Cardiac muscle cell (in vitro differentiated cells and primary cell): ENCODE results near the gene CXorf58. TPM values are rescaled to one million over a fixed set of nuclear protein-coding genes. Genes with fewer than 3 reads are reported as not detected.

ENCODE experiments used
- DNase-seq, 2 donors: peaks; one replicate each; pipeline versions ENCODE4 v3.0.0 to v3.0.0-alpha.2; 2010 to 2017; ENCODE audit warnings: low read depth in 1 of 2, low spot score in 1 of 2
- H3K27ac ChIP-seq: fragments of 200-600 bp; sonication (generic); 2 replicates; pipeline ENCODE4 v1.5.1; 2016
- H3K27me3 ChIP-seq: fragments of 200-600 bp; sonication (generic); 2 replicates; pipeline ENCODE4 v1.6.0; 2016; ENCODE audit warnings: control low read depth
- H3K36me3 ChIP-seq: fragments of 200-600 bp; sonication (generic); 2 replicates; pipeline ENCODE4 v1.5.1; 2016; ENCODE audit warnings: control low read depth
- H3K4me1 ChIP-seq: fragments of 200-600 bp; sonication (generic); 2 replicates; pipeline ENCODE4 v1.8.1; 2017; ENCODE audit warnings: low read depth, mild to moderate bottlenecking, mixed run types
- H3K4me3 ChIP-seq: fragments of 200-600 bp; sonication (generic); 2 replicates; pipeline ENCODE4 v1.5.1; 2016; ENCODE audit warnings: mild to moderate bottlenecking
- H3K9me3 ChIP-seq: fragments of 200-600 bp; sonication (generic); 2 replicates; pipeline ENCODE4 v1.5.1; 2017; ENCODE audit warnings: low read depth, mild to moderate bottlenecking, control low read depth
- CTCF ChIP-seq: IDR thresholded peaks from 2 replicates; pipeline ENCODE4 v1.5.1; 2012; ENCODE audit warnings: low read depth, mild to moderate bottlenecking, low read length
- polyA plus RNA-seq: library from polyadenylated mRNA; unstranded; fragments of >200 nt; fragmentation: Nextera tagmentation; extraction: Ambion mirVana; gene quantifications from 2 replicates; pipeline ENCODE4 v1.2.1, GENCODE V29; 2016
- total RNA-seq: library from RNA; depleted of rRNA; stranded (reverse); fragments of >200 nt; gene quantifications from 2 replicates; pipeline ENCODE4 v1.2.3, GENCODE V29; 2016

CXorf58 gene
- total and polyA plus RNA-seq, 2 experiments from 2014 or later: 0.43 to 0.45 TPM

GRCh38 chrX:23871905-23872546, 35.8 kb upstream of the CXorf58 start:
- Histone ChIP-seq H3K4me3 (no peak overlapping the region), H3K27me3 (no peaks in the 10 kb centered on the region), H3K36me3 (no peaks in the 10 kb centered on the region), H3K27ac (no peak overlapping the region), H3K9me3 (no peaks in the 10 kb centered on the region), H3K4me1 (no peaks in the 10 kb centered on the region)
- no peak for DNase-seq
- TF ChIP-seq CTCF: no peak

GRCh38 chrX:23879380-23880090, 28.3 kb upstream of the CXorf58 start:
- Histone ChIP-seq H3K4me3 (no peak overlapping the region), H3K36me3 (no peaks in the 10 kb centered on the region), H3K27ac (no peak overlapping the region), H3K9me3 (no peaks in the 10 kb centered on the region), H3K27me3 (no peaks in the 10 kb centered on the region), H3K4me1 (no peaks in the 10 kb centered on the region)
- no peak for TF ChIP-seq CTCF
- DNase-seq: no peak

- H3K36me3 ChIP-seq: no peaks in the 10 kb centered on the region
- H3K9me3 ChIP-seq: no peaks in the 10 kb centered on the region
- TF ChIP-seq CTCF: no peak
- no peaks in the 10 kb centered on the region for H3K4me1 ChIP-seq
- peak overlapping the region; percentile 19 for H3K27ac ChIP-seq
- no peaks in the 10 kb centered on the region for H3K27me3 ChIP-seq
- peak in 1 of 2 donors; percentile 63 for DNase-seq
- H3K4me3 ChIP-seq: no peak overlapping the region
These were observed 24.0 kb upstream of the CXorf58 start for GRCh38 chrX:23883737-23884354.

GRCh38 chrX:23884427-23885024, 23.3 kb upstream of the CXorf58 start:
- H3K27ac ChIP-seq: no peak overlapping the region
- no peaks in the 10 kb centered on the region for H3K36me3 ChIP-seq
- H3K9me3 ChIP-seq: no peaks in the 10 kb centered on the region
- no peak for DNase-seq
- no peaks in the 10 kb centered on the region for H3K4me1 ChIP-seq
- no peak overlapping the region for H3K4me3 ChIP-seq
- no peak for TF ChIP-seq CTCF
- no peaks in the 10 kb centered on the region for H3K27me3 ChIP-seq

- Histone ChIP-seq H3K27me3 (no peaks in the 10 kb centered on the region), H3K9me3 (no peaks in the 10 kb centered on the region), H3K4me1 (no peaks in the 10 kb centered on the region), H3K36me3 (no peaks in the 10 kb centered on the region), H3K27ac (no peak overlapping the region), H3K4me3 (no peak overlapping the region)
- TF ChIP-seq CTCF: no peak
- DNase-seq: no peak
These were observed 22.0 kb upstream of the CXorf58 start for GRCh38 chrX:23885803-23886202.
